OCI-LY1 (cell line): ENCODE data around the gene FAT1.

Source experiments
- H2AFZ ChIP-seq: fragments of 200-600 bp; sonication (generic), shearing (Covaris generic); 2 replicates; pipeline ENCODE4 v1.6.0; 2014; ENCODE audit warnings: antibody characterized with exemption, mild to moderate bottlenecking, low read length
- H3F3A ChIP-seq: fragments of 200-600 bp; sonication (generic), shearing (Covaris generic); 2 replicates; pipeline ENCODE4 v1.6.0; 2014; ENCODE audit warnings: mild to moderate bottlenecking, antibody characterized with exemption, low read length, moderate library complexity; ENCODE audit not compliant: insufficient read depth
- H3K27ac ChIP-seq: fragments of 200-600 bp; sonication (generic); 2 replicates; pipeline ENCODE4 v1.5.1; 2014; ENCODE audit warnings: low read length, mixed run types, mild to moderate bottlenecking, low read depth; ENCODE audit not compliant: poor library complexity, severe bottlenecking
- H3K27me3 ChIP-seq: fragments of 200-600 bp; sonication (generic); 2 replicates; pipeline ENCODE4 v1.6.0; 2014; ENCODE audit warnings: antibody characterized with exemption, mild to moderate bottlenecking, low read length, moderate library complexity; ENCODE audit not compliant: insufficient read depth
- H3K36me3 ChIP-seq: fragments of 200-600 bp; sonication (generic); 2 replicates; pipeline ENCODE4 v1.6.1; 2014; ENCODE audit warnings: mild to moderate bottlenecking, antibody characterized with exemption, low read length, moderate library complexity, mixed read lengths; ENCODE audit not compliant: insufficient read depth
- H3K4me1 ChIP-seq: fragments of 200-600 bp; sonication (generic); 2 replicates; pipeline ENCODE4 v1.5.1; 2014; ENCODE audit warnings: mild to moderate bottlenecking, low read length, moderate library complexity; ENCODE audit not compliant: insufficient read depth, severe bottlenecking
- H3K4me2 ChIP-seq: fragments of 200-600 bp; sonication (generic), shearing (Covaris generic); 2 replicates; pipeline ENCODE4 v1.6.1; 2014; ENCODE audit warnings: low read length
- H3K4me3 ChIP-seq: fragments of 200-600 bp; sonication (generic); 2 replicates; pipeline ENCODE4 v1.5.1; 2014; ENCODE audit warnings: low read length, low read depth, mild to moderate bottlenecking, mixed read lengths; ENCODE audit not compliant: poor library complexity, severe bottlenecking
- H3K79me2 ChIP-seq: fragments of 200-600 bp; shearing (Covaris generic); 2 replicates; pipeline ENCODE4 v1.6.1; 2016; ENCODE audit warnings: mixed run types, low read length, mixed read lengths; ENCODE audit not compliant: insufficient read depth
- H3K9ac ChIP-seq: fragments of 200-600 bp; sonication (generic), shearing (Covaris generic); 2 replicates; pipeline ENCODE4 v1.6.1; 2014; ENCODE audit warnings: mild to moderate bottlenecking, low read length, mixed read lengths
- H3K9me2 ChIP-seq: fragments of 200-600 bp; sonication (generic), shearing (Covaris generic); 2 replicates; pipeline ENCODE4 v1.6.1; 2014; ENCODE audit warnings: low read depth, mild to moderate bottlenecking, low read length, mixed read lengths
- H3K9me3 ChIP-seq: fragments of 200-600 bp; shearing (Covaris generic); 2 replicates; pipeline ENCODE4 v1.6.1; 2014; ENCODE audit warnings: low read length, mixed read lengths
- H4K20me1 ChIP-seq: fragments of 200-600 bp; sonication (generic), shearing (Covaris generic); 2 replicates; pipeline ENCODE4 v1.6.0; 2016; ENCODE audit warnings: mild to moderate bottlenecking, low read length; ENCODE audit not compliant: insufficient read depth
- CTCF ChIP-seq: fragments of 200-600 bp; sonication (generic), shearing (Covaris generic); IDR thresholded peaks from 2 replicates; pipeline ENCODE4 v1.5.1; 2017; ENCODE audit warnings: mild to moderate bottlenecking, antibody characterized with exemption, low read length, moderate library complexity, mixed read lengths
- EZH2 ChIP-seq: fragments of 200-600 bp; sonication (generic), shearing (Covaris generic); IDR thresholded peaks from 2 replicates; pipeline ENCODE4 v1.8.0; 2017; ENCODE audit warnings: borderline replicate concordance, mixed run types, mild to moderate bottlenecking, antibody characterized with exemption, low read length, moderate library complexity, mixed read lengths

FAT1 gene

GRCh38 chr4:186699298-186699697 is 24.4 kb downstream of the FAT1 start:
- H3K9me3 ChIP-seq, result no peaks in the 10 kb centered on the region
- H3K4me2 ChIP-seq, result no peak overlapping the region
- H3K9ac ChIP-seq, result no peak overlapping the region
- no peaks in the 10 kb centered on the region for H4K20me1 ChIP-seq
- no peaks in the 10 kb centered on the region for H3K79me2 ChIP-seq
- no peaks in the 10 kb centered on the region for H3K36me3 ChIP-seq
- no peak for TF ChIP-seq CTCF
- H3F3A ChIP-seq, result no peaks in the 10 kb centered on the region
- H3K27me3 ChIP-seq, result no peaks in the 10 kb centered on the region
- no peak overlapping the region for H3K4me3 ChIP-seq
- no peak overlapping the region for H2AFZ ChIP-seq
- no peaks in the 10 kb centered on the region for H3K9me2 ChIP-seq
- H3K27ac ChIP-seq, result no peak overlapping the region
- H3K4me1 ChIP-seq, result no peaks in the 10 kb centered on the region

- Histone ChIP-seq H2AFZ (no peak overlapping the region), H4K20me1 (no peaks in the 10 kb centered on the region), H3K79me2 (no peaks in the 10 kb centered on the region), H3K9me3 (no peaks in the 10 kb centered on the region), H3F3A (no peaks in the 10 kb centered on the region), H3K9me2 (no peaks in the 10 kb centered on the region), H3K27me3 (no peaks in the 10 kb centered on the region), H3K9ac (no peak overlapping the region), H3K36me3 (no peaks in the 10 kb centered on the region), H3K27ac (no peak overlapping the region), H3K4me1 (no peaks in the 10 kb centered on the region), H3K4me2 (no peak overlapping the region), H3K4me3 (no peak overlapping the region)
- TF ChIP-seq EZH2 (no peak), CTCF (no peak)
These were observed 25.1 kb downstream of the FAT1 start for GRCh38 chr4:186698525-186698924.

GRCh38 chr4:186698028-186698427 is 25.6 kb downstream of the FAT1 start:
- Histone ChIP-seq H3K27ac (no peak overlapping the region), H3K9me2 (no peaks in the 10 kb centered on the region), H3K4me3 (no peak overlapping the region), H3K36me3 (no peaks in the 10 kb centered on the region), H3K9me3 (no peaks in the 10 kb centered on the region), H3K27me3 (no peaks in the 10 kb centered on the region), H4K20me1 (no peaks in the 10 kb centered on the region), H3K4me1 (no peaks in the 10 kb centered on the region), H3F3A (no peaks in the 10 kb centered on the region), H2AFZ (no peak overlapping the region), H3K9ac (no peak overlapping the region), H3K79me2 (no peaks in the 10 kb centered on the region), H3K4me2 (no peak overlapping the region)
- TF ChIP-seq CTCF (no peak), EZH2 (no peak)
